ENCODE measurements around the gene TPSB2.

- no peak for TF ChIP-seq ZFP30 (CRISPR knock-in tag; IDR thresholded peaks at IDR 0.05)
- no peak for TF ChIP-seq CSDC2 (CRISPR knock-in tag; IDR thresholded peaks at IDR 0.05)
- TF ChIP-seq ZNF8 (CRISPR knock-in tag; IDR thresholded peaks at IDR 0.05): no peak
- TF ChIP-seq BACH2 (CRISPR knock-in tag; IDR thresholded peaks at IDR 0.05; ENCODE audit: borderline replicate concordance): no peak
- TF ChIP-seq ZFP3 (CRISPR knock-in tag; IDR thresholded peaks at IDR 0.05): no peak
- TF ChIP-seq, protein P1, sequence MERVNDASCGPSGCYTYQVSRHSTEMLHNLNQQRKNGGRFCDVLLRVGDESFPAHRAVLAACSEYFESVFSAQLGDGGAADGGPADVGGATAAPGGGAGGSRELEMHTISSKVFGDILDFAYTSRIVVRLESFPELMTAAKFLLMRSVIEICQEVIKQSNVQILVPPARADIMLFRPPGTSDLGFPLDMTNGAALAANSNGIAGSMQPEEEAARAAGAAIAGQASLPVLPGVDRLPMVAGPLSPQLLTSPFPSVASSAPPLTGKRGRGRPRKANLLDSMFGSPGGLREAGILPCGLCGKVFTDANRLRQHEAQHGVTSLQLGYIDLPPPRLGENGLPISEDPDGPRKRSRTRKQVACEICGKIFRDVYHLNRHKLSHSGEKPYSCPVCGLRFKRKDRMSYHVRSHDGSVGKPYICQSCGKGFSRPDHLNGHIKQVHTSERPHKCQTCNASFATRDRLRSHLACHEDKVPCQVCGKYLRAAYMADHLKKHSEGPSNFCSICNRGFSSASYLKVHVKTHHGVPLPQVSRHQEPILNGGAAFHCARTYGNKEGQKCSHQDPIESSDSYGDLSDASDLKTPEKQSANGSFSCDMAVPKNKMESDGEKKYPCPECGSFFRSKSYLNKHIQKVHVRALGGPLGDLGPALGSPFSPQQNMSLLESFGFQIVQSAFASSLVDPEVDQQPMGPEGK (CRISPR knock-in tag; IDR thresholded peaks at IDR 0.05; ENCODE audit: borderline replicate concordance): no peak
- TF ChIP-seq RARB (CRISPR knock-in tag; IDR thresholded peaks at IDR 0.05): no peak
- no peak for TF ChIP-seq TCF4 (CRISPR knock-in tag; IDR thresholded peaks at IDR 0.05; ENCODE audit: borderline replicate concordance)
- TF ChIP-seq PPARA (CRISPR knock-in tag; IDR thresholded peaks at IDR 0.05; ENCODE audit: borderline replicate concordance): no peak
- TF ChIP-seq ARNTL (CRISPR knock-in tag; IDR thresholded peaks at IDR 0.05; ENCODE audit: borderline replicate concordance, low read depth): no peak
- no peak for TF ChIP-seq OSR1 (CRISPR knock-in tag; IDR thresholded peaks at IDR 0.05)
These were observed 5.4 kb downstream of the TPSB2 start for GRCh38 chr16:1224558-1224957.

Measured in SK-N-SH treated with all-trans-retinoic acid at 6 μM for 48 hours (cell line).